Adrenal gland (tissue), 12 donors: ENCODE data around the gene CYYR1. TPM values are rescaled to one million over a fixed set of nuclear protein-coding genes. Genes with fewer than 3 reads are reported as not detected.
A peak's percentile ranks its signal among the peaks of the same experiment; 100 is the strongest.

ENCODE experiments used
- DNase-seq, 7 donors: peaks; one replicate each; pipeline ENCODE4 v3.0.0-alpha.2; 2019 to 2020
- H3K27ac ChIP-seq, 5 donors: fragments of 200-600 bp; sonication (generic) in 4 of 5; 1 replicate in 3 of 5; 2 replicates in 2 of 5; pipeline versions ENCODE4 v1.5.1 to v1.8.0; 2016 to 2020; ENCODE audit warnings: mild to moderate bottlenecking in 1 of 5
- H3K27me3 ChIP-seq: fragments of 200-600 bp; 2 replicates; pipeline ENCODE4 v1.8.0; 2021
- H3K36me3 ChIP-seq, 2 donors: fragments of 200-600 bp; replicated peaks in 1 of 2; 1 replicate in 1 of 2; 2 replicates in 1 of 2; pipeline versions ENCODE4 v1.5.1 to v1.8.0; 2018 to 2022
- H3K4me1 ChIP-seq, 2 donors: fragments of 200-600 bp; replicated peaks in 1 of 2; 1 replicate in 1 of 2; 2 replicates in 1 of 2; pipeline versions ENCODE4 v1.5.1 to v1.8.0; 2018 to 2021
- H3K4me3 ChIP-seq, 4 donors: fragments of 200-600 bp; sonication (generic) in 3 of 4; one replicate each; pipeline ENCODE4 v1.5.1; 2016 to 2018
- H3K9me3 ChIP-seq, 3 donors: fragments of 200-600 bp; sonication (generic) in 1 of 3; replicated peaks in 1 of 3; 1 replicate in 2 of 3; 2 replicates in 1 of 3; pipeline versions ENCODE4 v1.5.1 to v1.8.0; 2016 to 2021
- POLR2A ChIP-seq, 2 donors: fragments of 450-650 bp; IDR thresholded peaks; one replicate each; pipeline ENCODE4 v1.6.1; 2017; ENCODE audit warnings: antibody characterized with exemption in 2 of 2, mild to moderate bottlenecking in 2 of 2, moderate library complexity in 1 of 2
- WGBS, 4 donors: extraction: QIAGEN DNeasy Blood & Tissue Kit in 2 of 4; methylation state at CpG; one replicate each; pipeline versions ENCODE4 v1.1.5 to v1.1.7; 2013 to 2017; 5-methylcytosine and 5-hydroxymethylcytosine counted together
- intact Hi-C, 2 donors: fragments of 100-400 bp; cut with DNase I; formaldehyde crosslinking; loops; one replicate each; pipeline versions ENCODE4 v1.14.1 to v1.15.0; 2022 to 2023
- polyA plus RNA-seq, 3 donors: library from polyadenylated mRNA; stranded (reverse); fragments of 200-250 nt in 2 of 3; fragments of 350-450 nt in 1 of 3; fragmentation: Illumina TruSeq in 1 of 3; extraction: RNeasy Lipid Tissue Mini Kit (QIAGEN cat#74804) in 1 of 3; gene quantifications; one replicate each; pipeline ENCODE4 v1.2.3, GENCODE V29; 2013 to 2014
- total RNA-seq, 9 donors: library from RNA; depleted of rRNA in 4 of 9; stranded (reverse); fragments of >200 nt in 4 of 9; fragments of 120-200 nt in 1 of 9; fragmentation: NEBNext Ultra II Directional in 1 of 9; extraction: Animal tissue kit (Norgen Biotek cat#: 25700) in 1 of 9; gene quantifications; one replicate each; pipeline versions ENCODE4 v1.1.0 to v1.2.4, GENCODE V29; 2013 to 2023
- TF ChIP-seq, protein P1 (sequence below), 6 experiments: fragments of 450-650 bp in 4 of 6; fragments of 200-600 bp in 2 of 6; sonication (generic) in 1 of 6; IDR thresholded peaks; 1 replicate in 5 of 6; 2 replicates in 1 of 6; pipeline versions ENCODE4 v1.5.1 to v1.8.0; 2016 to 2021; ENCODE audit warnings: antibody characterized with exemption in 6 of 6, mild to moderate bottlenecking in 2 of 6, moderate library complexity in 1 of 6
- donor health status: healthy with polysubstance abuse.
- donor health status: Bipolar disorder and iron deficiency.
- donor health status: DM: yes; HTN: yes; CAD: no.
- donor health status: DM: no; HTN: no; CAD: no.
- donor health status: DM: no; HTN: no; CAD: no.
- donor health status: DM: yes; HTN: yes; CAD: no.

CYYR1 gene
- total and polyA plus RNA-seq, 12 donors = 30.4 to 114 (median 59.7) TPM

DNA sequence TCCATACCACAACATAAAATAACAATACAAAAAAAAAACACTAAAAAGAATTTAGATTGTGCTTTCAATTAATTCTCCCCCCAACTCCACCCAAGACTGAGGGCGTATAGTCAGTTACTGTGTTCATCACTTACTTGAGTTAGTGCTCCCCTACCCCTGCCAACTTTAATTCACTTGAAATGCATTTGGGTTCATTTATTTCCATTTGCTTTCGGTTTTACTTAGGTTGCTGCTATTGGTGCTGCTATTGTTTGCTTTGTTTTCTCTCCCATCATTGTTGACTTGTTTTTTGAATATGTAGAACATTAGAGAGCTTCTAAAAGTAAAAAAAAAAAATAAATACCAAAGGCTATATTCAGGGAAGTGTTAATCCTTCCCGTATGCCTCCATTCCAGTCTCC is 10.7 kb upstream of the CYYR1 start:
- Histone ChIP-seq H3K4me3 (no peak overlapping the region), H3K4me1 (peaks cover 9 to 16% of the 10 kb centered on the region in 2 donors), H3K27ac (no peak overlapping the region), H3K27me3 (no peaks in the 10 kb centered on the region), H3K9me3 (no peaks in the 10 kb centered on the region), H3K36me3 (no peaks in the 10 kb centered on the region)
- TF ChIP-seq, protein P1, sequence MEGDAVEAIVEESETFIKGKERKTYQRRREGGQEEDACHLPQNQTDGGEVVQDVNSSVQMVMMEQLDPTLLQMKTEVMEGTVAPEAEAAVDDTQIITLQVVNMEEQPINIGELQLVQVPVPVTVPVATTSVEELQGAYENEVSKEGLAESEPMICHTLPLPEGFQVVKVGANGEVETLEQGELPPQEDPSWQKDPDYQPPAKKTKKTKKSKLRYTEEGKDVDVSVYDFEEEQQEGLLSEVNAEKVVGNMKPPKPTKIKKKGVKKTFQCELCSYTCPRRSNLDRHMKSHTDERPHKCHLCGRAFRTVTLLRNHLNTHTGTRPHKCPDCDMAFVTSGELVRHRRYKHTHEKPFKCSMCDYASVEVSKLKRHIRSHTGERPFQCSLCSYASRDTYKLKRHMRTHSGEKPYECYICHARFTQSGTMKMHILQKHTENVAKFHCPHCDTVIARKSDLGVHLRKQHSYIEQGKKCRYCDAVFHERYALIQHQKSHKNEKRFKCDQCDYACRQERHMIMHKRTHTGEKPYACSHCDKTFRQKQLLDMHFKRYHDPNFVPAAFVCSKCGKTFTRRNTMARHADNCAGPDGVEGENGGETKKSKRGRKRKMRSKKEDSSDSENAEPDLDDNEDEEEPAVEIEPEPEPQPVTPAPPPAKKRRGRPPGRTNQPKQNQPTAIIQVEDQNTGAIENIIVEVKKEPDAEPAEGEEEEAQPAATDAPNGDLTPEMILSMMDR (IDR thresholded peaks at IDR 0.05) = no peak
- TF ChIP-seq POLR2A (IDR thresholded peaks at IDR 0.05) = no peak
- intact Hi-C loops = no loop called here
- no peak for DNase-seq
- 78 to 88% (median 82%) methylated on average over 3 of the region's 3 CpGs for WGBS, 4 donors

DNA sequence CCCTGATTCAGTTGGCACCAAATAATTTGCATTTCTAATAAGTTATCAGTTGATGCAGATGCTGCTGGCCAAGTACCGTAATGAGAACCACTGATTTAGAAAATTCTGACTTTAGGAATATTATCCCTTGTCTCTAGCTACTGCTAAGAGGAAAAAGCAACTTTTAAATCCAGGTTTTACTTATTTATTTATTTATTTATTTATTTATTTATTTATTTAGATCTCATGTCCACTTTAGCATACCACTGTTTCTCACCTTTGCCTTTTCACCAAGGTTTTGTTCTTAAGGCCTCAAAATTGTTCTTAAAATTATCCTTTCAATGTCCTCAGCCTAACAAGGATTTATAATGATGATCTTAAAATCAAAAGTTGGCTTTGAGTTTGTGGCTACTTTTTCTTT is 8.7 kb upstream of the CYYR1 start:
- Histone ChIP-seq H3K36me3 (no peaks in the 10 kb centered on the region), H3K4me1 (no peaks in the 10 kb centered on the region), H3K27me3 (no peaks in the 10 kb centered on the region), H3K4me3 (no peak overlapping the region), H3K9me3 (no peaks in the 10 kb centered on the region), H3K27ac (no peak overlapping the region)
- DNase-seq = no peak
- intact Hi-C loops = no loop called here
- WGBS, 4 donors = 95 to 98% (median 97%) methylated on average over 1 of the region's 1 CpG
- TF ChIP-seq POLR2A (IDR thresholded peaks at IDR 0.05) = no peak
- TF ChIP-seq, protein P1 (IDR thresholded peaks at IDR 0.05) = no peak

DNA sequence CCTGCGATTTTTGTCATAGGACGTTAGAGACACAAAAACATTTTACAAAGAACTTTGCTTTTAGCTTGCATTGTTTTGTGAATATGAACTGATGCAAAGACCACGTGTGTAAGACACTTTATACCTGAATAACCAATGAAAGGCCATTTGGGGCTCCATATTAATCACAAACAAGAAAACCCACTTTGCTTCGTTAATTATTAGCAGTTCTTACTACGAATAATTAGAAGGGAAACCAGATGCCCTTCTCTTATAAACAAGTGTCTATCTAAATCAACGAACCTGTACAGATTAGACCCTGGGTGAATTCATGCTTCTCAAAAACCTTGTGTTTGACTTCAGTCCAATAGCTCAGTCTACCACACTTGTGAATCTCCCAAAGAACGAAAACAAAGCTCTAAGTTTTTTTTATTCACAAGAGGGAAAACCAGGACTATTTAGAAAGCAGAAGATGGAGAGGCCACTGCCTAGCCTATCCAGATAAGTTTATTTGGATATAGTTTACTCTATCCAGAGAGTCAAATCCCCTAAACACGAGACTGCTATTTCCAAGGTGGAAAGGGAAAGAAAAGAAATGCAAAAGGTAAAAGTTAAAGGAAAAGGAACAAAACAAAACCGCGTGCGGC is 897 bp downstream of the CYYR1 start:
- Histone ChIP-seq H3K27me3 (no peaks in the 10 kb centered on the region), H3K27ac (peak overlapping the region; percentile 50 to 90 (median 83)), H3K9me3 (peaks cover 0 to 8% (median 0%) of the 10 kb centered on the region in 3 donors), H3K4me3 (peak overlapping the region in 2 of 4 donors; percentile 64 to 75), H3K36me3 (no peaks in the 10 kb centered on the region), H3K4me1 (peaks cover 0 to 5% of the 10 kb centered on the region in 2 donors)
- intact Hi-C loops = loop anchor here in 1 of 2 donors (10.0 kb wide), 1 partner anchor 143 kb away; no protein-coding TSS in a partner anchor
- DNase-seq = no peak
- 6 to 14% (median 10%) methylated on average over 11 of the region's 11 CpGs for WGBS, 4 donors
- no peak for TF ChIP-seq POLR2A (IDR thresholded peaks at IDR 0.05)
- TF ChIP-seq, protein P1 (IDR thresholded peaks at IDR 0.05) = no peak

DNA sequence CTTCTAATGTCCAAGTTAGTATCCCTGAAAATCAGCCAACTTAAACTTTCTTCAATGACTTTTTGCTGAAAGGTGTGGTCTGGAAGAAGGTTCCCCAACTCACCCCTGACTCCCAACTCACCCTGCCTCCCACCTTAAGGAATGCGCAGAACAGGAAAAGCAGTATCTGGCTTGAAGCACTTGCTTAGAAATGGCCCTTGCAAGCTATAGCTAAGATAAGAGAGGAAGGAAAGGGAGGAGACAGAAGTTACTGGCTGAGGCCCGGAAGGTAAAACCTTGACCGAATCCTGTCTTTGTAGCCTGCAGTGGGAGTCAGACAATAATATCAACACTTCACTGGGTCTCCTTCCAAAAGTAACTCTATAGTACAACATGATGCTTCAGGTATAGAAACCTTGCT is 2.9 kb downstream of the CYYR1 start:
- intact Hi-C loops = loop anchor here in 1 of 2 donors (10.0 kb wide), 1 partner anchor 145 kb away; no protein-coding TSS in a partner anchor
- Histone ChIP-seq H3K4me3 (peak overlapping the region in 1 of 4 donors; percentile 75), H3K27me3 (no peaks in the 10 kb centered on the region), H3K27ac (peak overlapping the region in 2 of 5 donors; percentile 41 to 90), H3K4me1 (peaks cover 0 to 5% of the 10 kb centered on the region in 2 donors), H3K36me3 (no peaks in the 10 kb centered on the region), H3K9me3 (peaks cover 0 to 8% (median 0%) of the 10 kb centered on the region in 3 donors)
- DNase-seq = peak in 2 of 7 donors; percentile 17 to 19
- 26 to 36% (median 31%) methylated on average over 3 of the region's 3 CpGs for WGBS, 4 donors
- TF ChIP-seq, protein P1 (IDR thresholded peaks at IDR 0.05) = no peak
- peak in 1 of 2 donors; percentile 14 for TF ChIP-seq POLR2A (IDR thresholded peaks at IDR 0.05)
